GM19324 (cell line): Measurements from ENCODE around the gene SSR2.
"Not testable (repeated sequence)": the region's sequence is repeated elsewhere in the genome, so short reads cannot be mapped to it uniquely, and the experiment has no call there.

ENCODE experiments used
- ATAC-seq: cut with Tn5 transposase; IDR thresholded peaks from one replicate; pipeline ENCODE4 v1.9.1; 2021; ENCODE audit warnings: mild to moderate bottlenecking, moderate library complexity; ENCODE audit not compliant: unreplicated experiment, low FRiP score

Gene SSR2

GRCh38 chr1:156050376-156050775 is 29.6 kb upstream of the SSR2 start:
- ATAC-seq: no peak

- no peak for ATAC-seq
These were observed 28.0 kb upstream of the SSR2 start for GRCh38 chr1:156048663-156049258.

GRCh38 chr1:156045076-156045475 is 24.3 kb upstream of the SSR2 start:
- no peak for ATAC-seq

- ATAC-seq: no peak
These were observed 22.1 kb upstream of the SSR2 start for GRCh38 chr1:156042828-156043227.

GRCh38 chr1:156034991-156035390 is 14.2 kb upstream of the SSR2 start:
- not testable (repeated sequence) for ATAC-seq

GRCh38 chr1:156033011-156033410 is 12.3 kb upstream of the SSR2 start:
- ATAC-seq: no peak

GRCh38 chr1:156026588-156026987 is 5.8 kb upstream of the SSR2 start:
- no peak for ATAC-seq

- ATAC-seq: no peak
These were observed 5.1 kb upstream of the SSR2 start for GRCh38 chr1:156025876-156026275.

- no peak for ATAC-seq
These were observed 4.0 kb upstream of the SSR2 start for GRCh38 chr1:156024801-156025200.

- ATAC-seq: no peak
These were observed 1.2 kb upstream of the SSR2 start for GRCh38 chr1:156021954-156022353.

GRCh38 chr1:156021093-156021428 is 310 bp upstream of the SSR2 start:
- no peak for ATAC-seq

GRCh38 chr1:156019946-156020292 is 832 bp downstream of the SSR2 start:
- ATAC-seq: no peak

- ATAC-seq: no peak
These were observed 5.9 kb downstream of the SSR2 start for GRCh38 chr1:156014829-156015228.

- ATAC-seq: peak; percentile 69
These were observed 8.5 kb downstream of the SSR2 start for GRCh38 chr1:156012051-156012817.

- no peak for ATAC-seq
These were observed 11.3 kb downstream of the SSR2 start for GRCh38 chr1:156009404-156009803.

- no peak for ATAC-seq
These were observed 13.9 kb downstream of the SSR2 start for GRCh38 chr1:156006666-156007376.

GRCh38 chr1:156004843-156005584 is 15.7 kb downstream of the SSR2 start:
- no peak for ATAC-seq

GRCh38 chr1:156003923-156004188 is 16.9 kb downstream of the SSR2 start:
- no peak for ATAC-seq

GRCh38 chr1:156002188-156002911 is 18.4 kb downstream of the SSR2 start:
- ATAC-seq: no peak

- no peak for ATAC-seq
These were observed 19.0 kb downstream of the SSR2 start for GRCh38 chr1:156001662-156002171.
